ENCODE data around the gene ILKAP.

ILKAP gene

GRCh38 chr2:238133499-238134392 lies 69.7 kb downstream of the ILKAP start:
- DNase-seq: no peak

- DNase-seq: no peak
Measured at GRCh38 chr2:238132463-238133450, 70.7 kb downstream of the ILKAP start.

GRCh38 chr2:238131761-238132462 lies 71.6 kb downstream of the ILKAP start:
- no peak for DNase-seq

- DNase-seq: no peak
Measured at GRCh38 chr2:238130696-238131628, 72.5 kb downstream of the ILKAP start.

GRCh38 chr2:238130111-238130695 lies 73.3 kb downstream of the ILKAP start:
- DNase-seq: no peak

- DNase-seq: no peak
Measured at GRCh38 chr2:238129166-238130010, 74.1 kb downstream of the ILKAP start.

GRCh38 chr2:238128534-238129001 lies 74.9 kb downstream of the ILKAP start:
- no peak for DNase-seq

- DNase-seq: no peak
Measured at GRCh38 chr2:238128061-238128440, 75.4 kb downstream of the ILKAP start.

GRCh38 chr2:238127165-238128060 lies 76.1 kb downstream of the ILKAP start:
- no peak for DNase-seq

GRCh38 chr2:238126775-238127164 lies 76.7 kb downstream of the ILKAP start:
- DNase-seq: no peak

GRCh38 chr2:238126338-238126737 lies 77.2 kb downstream of the ILKAP start:
- no peak for DNase-seq

GRCh38 chr2:238125127-238125885 lies 78.2 kb downstream of the ILKAP start:
- DNase-seq: no peak

GRCh38 chr2:238124488-238125126 lies 78.9 kb downstream of the ILKAP start:
- no peak for DNase-seq

- DNase-seq: no peak
Measured at GRCh38 chr2:238123991-238124470, 79.5 kb downstream of the ILKAP start.

- DNase-seq: no peak
Measured at GRCh38 chr2:238123218-238123971, 80.1 kb downstream of the ILKAP start.

- DNase-seq: no peak
Measured at GRCh38 chr2:238122287-238123217, 80.9 kb downstream of the ILKAP start.

Data from CD4-positive, alpha-beta T cell treated with Interleukin-17A for 4 hours (primary cell).